Posterior cingulate gyrus (tissue), 11 donors: ENCODE results near the gene AMIGO1.

Source experiments
- DNase-seq, 10 donors: peaks; one replicate each; pipeline versions ENCODE4 v3.0.0 to v3.0.0-alpha.2; 2020 to 2021; ENCODE audit warnings: mixed read lengths in 3 of 10
- intact Hi-C: fragments of 100-400 bp; cut with DNase I; formaldehyde crosslinking; loops from one replicate; pipeline ENCODE4 v1.15.1; 2023

Gene AMIGO1

DNA sequence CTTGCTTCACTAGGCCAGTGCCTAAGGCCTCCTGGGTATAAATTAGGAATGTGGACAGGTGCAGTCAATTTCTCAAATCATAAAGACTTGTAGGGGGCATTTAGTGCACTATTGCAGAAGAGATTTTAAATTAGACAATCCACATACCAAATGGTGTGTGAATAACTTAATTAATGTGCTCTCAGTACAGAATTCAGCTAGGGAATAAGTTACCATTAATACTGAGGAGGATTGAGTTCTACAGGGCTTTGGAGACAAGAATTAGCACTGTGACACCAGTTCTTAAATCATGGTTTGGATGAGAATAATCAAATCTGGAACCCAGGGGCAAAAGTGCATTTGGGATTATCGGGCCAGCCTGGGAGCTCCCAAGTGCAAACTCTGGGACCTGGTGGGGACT lies 41.5 kb downstream of the AMIGO1 start:
- no peak for DNase-seq
- intact Hi-C loops, result no loop called here

DNA sequence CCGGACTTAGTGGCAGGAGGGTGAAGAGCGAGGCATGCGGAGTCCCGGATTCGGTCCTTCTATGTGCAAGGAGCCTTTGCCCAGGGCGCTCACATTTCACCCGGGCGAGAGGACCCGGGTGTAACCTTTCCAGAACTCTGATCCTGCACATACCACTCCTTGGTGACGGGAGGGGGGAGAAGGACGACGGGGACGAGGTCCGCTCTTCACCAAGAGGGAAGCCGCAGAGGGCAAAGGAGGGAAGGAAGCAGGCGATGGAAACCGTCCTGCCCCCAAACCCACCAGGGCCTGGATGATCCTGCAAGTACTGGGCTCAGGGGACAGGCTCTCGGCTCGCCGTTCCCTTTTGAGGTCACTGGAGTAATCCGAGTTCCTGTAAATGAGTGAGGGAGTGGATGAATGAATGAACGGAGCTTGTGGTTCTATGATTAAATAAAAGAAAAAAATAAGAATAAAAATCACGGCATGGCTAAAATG lies 42.2 kb downstream of the AMIGO1 start:
- DNase-seq, result no peak

DNA sequence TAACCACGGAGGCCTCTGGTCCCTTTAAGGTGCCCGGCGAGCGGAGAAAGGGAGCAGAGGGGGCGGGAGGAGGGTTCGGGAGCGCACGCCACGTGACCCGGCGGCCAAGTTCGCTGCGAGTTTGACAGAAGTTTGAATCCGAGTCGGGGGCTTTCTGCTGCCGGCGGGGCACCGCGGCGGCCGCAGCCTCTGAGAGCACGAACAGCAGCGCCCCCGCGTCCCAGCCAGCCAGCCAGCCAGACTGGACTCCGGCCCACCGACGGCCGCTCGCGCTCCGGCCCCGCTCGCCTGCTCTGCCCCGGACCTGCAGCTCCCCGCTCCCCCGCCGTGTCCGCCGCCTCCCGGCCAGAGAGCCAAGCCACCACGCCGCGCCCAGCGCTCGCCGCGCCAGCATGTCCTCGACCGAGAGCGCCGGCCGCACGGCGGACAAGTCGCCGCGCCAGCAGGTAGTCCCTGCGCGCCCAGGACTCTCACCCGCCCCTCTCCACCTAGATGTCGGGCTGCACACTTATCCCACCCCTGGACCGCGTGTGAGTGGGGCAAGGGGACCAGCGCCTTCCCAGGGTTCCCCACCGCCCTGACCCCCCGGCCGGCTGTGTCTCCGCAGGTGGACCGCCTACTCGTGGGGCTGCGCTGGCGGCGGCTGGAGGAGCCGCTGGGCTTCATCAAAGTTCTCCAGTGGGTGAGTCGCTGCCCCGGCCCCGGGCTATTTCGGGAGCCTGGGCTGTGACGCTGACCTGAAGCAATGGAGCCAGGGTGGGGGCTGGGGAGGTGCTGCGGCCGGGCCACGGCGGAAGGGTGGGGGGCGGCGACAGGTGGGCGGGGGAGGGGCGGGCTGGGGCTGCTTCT lies 42.9 kb downstream of the AMIGO1 start, which contains the start of gene SYPL2:
TSS of gene SYPL2 (plus strand) at position 95 of the 849 bp plus-strand sequence. CDS start at position 393, 298 bp downstream.
- DNase-seq, result peak in 6 of 10 donors; percentile 16 to 88 (median 37)
- intact Hi-C loops, result no loop called here

More for the DNA sequence above, 42.2 kb downstream of the AMIGO1 start:
- intact Hi-C loops, result no loop called here

DNA sequence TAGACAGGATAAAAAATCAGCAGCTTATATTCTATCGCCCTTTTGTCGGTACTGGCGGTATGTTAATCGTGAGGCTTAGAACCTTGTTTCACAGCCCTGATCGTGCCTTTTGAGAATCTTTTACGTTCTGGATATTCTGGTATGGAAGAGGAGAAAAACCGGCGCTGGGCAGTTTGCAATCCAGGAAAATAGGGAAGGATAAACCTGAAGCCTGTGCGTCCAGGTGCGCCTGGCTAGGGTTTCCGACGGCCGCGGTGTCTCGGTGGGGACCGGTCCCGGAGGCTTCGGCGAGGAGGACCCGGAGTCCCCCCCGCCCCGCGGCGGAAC lies 43.4 kb downstream of the AMIGO1 start:
- intact Hi-C loops, result no loop called here
- no peak for DNase-seq

DNA sequence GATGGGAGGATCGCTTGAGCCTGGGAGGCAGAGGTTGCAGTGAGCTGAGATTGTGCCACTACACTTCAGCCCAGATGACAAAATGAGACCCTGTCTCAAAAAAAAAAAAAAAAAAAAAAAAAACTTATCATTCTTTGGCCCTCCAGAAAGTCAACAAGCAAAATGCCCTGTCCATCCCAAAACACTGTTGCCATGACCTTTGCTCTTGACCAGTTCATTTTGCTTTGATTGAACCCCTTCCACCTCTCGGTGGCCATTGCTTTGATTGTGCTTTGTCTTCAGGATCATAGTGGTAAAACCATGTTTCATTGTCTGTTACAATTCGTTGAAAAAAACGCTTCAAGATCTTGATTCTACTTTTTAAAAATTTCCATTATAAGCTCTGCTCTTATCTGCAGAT lies 51.7 kb downstream of the AMIGO1 start:
- DNase-seq, result no peak
- intact Hi-C loops, result no loop called here

DNA sequence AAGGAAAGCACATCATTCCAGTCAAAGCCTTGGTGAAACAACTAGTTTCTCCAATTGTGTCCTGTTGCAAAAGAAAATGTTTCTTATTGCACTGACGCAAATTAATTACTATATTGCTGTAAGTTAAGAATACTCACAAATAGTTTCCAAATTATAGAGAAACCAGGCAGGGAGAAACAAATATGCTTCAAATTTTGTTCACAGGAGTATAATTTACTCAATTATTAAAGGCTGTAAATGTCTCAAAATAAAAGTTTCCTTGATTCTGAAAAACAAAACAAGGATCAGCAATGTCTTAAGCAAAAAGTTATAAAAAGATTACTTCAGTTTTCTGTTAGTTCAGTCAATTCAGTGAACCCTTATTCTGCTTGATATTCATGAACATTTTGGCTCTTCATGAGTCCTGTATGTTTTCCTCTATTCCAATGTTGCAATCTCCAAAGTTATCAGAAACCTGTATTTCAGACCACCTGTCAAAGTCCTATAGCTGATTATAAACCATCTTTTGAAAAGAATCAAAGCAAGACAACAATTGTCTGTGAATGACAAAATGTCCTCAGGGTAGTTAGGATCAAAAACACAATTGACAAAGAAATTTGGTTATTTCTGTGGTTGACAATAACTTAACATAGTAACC lies 54.9 kb downstream of the AMIGO1 start:
- intact Hi-C loops, result no loop called here

More for the DNA sequence above, 54.9 kb downstream of the AMIGO1 start:
- no peak for DNase-seq
